GM12801 (cell line): ENCODE results near the gene ZNF827.

Source experiments
- TF ChIP-seq, protein P1 (sequence below): IDR thresholded peaks from one replicate; pipeline ENCODE4 v1.5.1; 2011; ENCODE audit warnings: control low read depth; ENCODE audit not compliant: insufficient read length; ENCODE audit errors: extremely low read depth

ZNF827 gene

DNA sequence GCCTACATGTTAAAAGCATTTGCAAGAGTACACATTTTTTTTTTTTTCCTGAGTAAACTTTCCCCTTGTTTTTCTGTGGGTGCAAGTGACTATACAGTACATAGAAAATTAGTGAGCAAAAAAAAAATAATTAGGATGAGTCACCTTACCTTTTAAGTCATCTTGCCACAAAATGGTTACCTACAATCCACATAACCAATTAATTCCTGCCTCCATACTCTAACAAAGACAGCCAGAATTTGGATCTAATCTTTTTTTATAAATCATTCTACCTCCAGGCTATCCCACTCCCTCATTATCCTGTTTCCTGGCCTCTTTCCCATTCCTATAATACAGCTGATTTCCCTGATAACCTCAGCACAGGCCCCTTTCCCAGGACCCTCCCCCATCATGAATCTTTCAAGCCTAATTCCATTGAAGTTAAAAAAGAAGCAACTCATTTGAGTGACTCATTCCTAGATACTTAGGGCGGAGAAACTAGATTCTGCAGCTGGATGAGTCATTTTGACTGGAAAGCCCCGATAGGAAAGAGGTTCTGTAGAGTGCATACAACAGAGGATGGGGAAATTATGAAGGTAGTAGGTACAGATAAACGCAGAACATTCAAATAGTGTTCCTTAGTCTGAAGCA is 130.5 kb downstream of the ZNF827 start:
- TF ChIP-seq, protein P1, sequence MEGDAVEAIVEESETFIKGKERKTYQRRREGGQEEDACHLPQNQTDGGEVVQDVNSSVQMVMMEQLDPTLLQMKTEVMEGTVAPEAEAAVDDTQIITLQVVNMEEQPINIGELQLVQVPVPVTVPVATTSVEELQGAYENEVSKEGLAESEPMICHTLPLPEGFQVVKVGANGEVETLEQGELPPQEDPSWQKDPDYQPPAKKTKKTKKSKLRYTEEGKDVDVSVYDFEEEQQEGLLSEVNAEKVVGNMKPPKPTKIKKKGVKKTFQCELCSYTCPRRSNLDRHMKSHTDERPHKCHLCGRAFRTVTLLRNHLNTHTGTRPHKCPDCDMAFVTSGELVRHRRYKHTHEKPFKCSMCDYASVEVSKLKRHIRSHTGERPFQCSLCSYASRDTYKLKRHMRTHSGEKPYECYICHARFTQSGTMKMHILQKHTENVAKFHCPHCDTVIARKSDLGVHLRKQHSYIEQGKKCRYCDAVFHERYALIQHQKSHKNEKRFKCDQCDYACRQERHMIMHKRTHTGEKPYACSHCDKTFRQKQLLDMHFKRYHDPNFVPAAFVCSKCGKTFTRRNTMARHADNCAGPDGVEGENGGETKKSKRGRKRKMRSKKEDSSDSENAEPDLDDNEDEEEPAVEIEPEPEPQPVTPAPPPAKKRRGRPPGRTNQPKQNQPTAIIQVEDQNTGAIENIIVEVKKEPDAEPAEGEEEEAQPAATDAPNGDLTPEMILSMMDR = no peak

DNA sequence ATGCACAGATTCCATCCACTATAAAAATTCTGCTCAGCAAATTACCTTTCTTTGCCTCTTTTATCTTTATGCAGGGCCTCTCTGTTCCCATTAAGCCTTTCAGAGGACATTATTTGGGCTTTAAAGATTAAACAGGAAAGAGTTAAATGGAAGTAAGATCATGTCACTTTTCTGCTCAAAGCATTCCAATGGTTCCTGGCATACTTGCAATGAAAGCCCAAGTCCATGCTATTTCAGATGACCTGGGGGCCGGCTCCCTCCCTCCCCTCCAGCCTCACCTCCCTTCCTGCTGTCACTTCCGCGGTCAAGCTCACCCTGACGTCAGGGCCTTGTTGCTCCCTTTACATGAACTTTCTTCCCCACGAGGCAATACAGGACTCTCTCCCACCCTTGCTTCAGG is 133.1 kb downstream of the ZNF827 start:
- TF ChIP-seq, protein P1 = no peak

- TF ChIP-seq, protein P1 = no peak
Measured at GRCh38 chr4:145804116-145804515, 134.5 kb downstream of the ZNF827 start.

- TF ChIP-seq, protein P1 = no peak
Measured at GRCh38 chr4:145799223-145799622, 139.4 kb downstream of the ZNF827 start.

GRCh38 chr4:145797278-145797677 is 141.3 kb downstream of the ZNF827 start:
- TF ChIP-seq, protein P1 = no peak

GRCh38 chr4:145796346-145796745 is 142.3 kb downstream of the ZNF827 start:
- TF ChIP-seq, protein P1 = no peak

DNA sequence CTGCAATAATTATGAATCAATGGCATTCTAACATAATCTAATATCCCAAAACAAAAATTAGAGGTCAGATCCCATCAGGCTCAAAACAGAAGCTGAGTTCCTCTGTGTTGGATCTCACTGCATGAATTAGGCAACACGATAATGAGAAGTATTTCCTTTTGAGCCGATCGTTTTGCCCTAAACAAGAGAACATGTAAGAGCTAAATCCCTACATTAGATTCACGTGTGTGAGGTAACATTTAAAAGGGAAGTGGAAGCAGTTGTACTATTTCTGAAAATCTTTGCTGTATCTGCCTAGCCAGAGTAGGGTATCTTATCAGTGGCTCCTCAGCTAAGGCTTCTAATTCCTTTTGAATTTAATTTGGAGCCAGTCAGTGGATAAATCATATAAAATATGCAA is 143.1 kb downstream of the ZNF827 start:
- TF ChIP-seq, protein P1 = no peak
